OCI-M1 (cell line): Measurements from ENCODE around the gene MYD88.

Experiments used
- DNase-seq: peaks from one replicate; lab custom pipeline; 2025; lab: John Stamatoyannopoulos, UW

The MYD88 gene

DNA sequence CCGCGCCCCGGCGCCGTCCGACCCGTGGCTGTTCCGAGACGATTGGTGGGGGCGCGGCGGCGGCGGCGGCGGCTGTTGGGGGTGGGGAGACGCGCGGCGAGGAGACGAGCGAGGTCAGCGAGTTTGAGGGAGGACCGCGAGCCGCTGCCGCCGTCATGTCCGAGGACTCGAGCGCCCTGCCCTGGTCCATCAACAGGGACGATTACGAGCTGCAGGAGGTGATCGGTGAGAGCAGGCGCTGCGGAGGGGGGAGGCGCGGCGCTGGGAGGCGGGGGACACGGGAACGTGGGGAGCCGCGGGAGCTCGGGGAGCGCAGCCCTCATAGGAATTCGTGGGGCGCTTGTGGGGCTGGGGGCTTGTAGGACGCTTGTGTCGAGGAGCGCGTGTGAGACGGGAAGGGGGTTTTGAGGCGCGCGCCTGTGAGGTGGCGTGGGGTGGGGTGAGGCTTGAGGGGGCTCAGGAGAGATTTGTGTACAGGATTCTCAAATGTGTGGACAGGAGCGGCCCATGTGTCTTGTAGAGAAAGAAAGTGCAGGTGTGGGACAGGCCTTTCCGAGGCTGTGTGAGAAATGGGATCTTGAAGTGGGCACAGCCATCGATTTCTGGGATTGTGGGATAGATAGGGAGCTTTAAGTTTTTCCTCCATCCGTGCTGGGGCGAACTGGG lies 27.4 kb downstream of the MYD88 start:
- peak; percentile 45 for DNase-seq

DNA sequence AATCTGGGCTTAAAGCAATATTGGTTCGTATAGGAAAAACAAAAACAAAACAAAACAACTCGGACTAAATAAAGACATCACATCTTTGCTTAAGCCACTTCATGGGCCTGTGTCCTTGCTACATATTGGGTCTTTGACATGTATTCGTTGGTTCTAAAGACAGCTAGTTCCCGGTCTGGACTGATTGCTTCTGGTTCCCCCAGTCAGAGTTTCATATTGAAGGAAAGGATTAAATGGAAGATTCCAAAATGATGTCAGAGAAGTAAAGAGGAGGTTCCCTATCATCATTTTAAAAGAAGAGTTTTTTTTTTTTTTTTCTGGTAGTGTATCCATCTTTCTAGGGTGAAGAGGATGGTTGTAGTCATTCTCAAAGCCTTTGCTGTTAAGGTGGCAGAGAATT lies 29.1 kb downstream of the MYD88 start:
- no peak for DNase-seq

DNA sequence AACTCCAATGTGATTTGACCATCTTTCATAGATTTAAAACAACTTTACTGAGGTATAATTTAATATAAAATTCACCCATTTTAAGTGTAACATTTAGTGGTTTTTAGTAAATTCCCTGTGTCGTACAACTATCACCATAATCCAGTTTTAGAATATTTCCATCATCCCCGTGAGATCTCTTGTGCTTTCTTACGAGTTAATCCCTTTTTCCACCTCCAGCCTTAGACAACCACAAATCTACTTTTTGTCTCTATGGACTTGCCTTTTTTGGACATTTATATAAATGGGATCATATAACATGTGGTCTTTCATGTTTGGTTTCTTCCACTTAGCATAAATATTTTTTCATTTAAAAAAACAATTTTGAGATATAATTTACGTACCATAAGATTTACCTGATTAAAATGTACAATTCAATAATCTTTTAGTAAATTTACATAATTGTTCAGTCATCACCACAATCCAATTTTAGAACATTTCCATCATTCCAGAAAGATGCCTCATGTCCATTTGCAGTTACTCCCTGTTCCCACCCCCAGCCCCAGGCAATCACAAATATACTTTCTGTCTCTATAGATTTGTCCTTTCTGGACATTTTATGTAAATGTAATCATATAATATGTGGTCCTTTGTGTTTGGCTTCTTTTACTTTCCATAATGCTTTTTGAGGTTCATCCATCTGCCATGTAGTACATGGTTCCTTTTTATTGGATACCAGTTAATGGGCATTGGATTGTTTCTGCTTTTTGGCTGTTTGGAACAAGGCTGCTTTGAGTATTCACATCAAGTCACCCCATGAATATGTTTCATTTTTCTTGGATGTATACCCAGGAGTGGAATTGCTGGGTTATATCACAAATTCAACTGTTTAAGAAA lies 29.9 kb downstream of the MYD88 start:
- no peak for DNase-seq

DNA sequence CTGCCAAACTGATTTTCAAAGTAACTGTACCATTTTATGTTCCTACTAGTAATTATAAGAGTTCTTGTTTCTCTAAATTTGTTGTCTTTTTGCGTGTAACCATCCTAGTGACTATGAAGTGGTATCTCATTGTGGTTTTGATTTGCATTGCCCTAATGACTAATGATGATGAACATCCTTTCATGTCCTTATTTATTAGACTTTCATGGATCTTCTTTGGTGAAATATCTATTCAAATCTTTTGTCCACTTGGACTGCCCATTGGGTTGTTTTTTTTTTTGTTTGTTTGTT lies 30.5 kb downstream of the MYD88 start:
- no peak for DNase-seq

DNA sequence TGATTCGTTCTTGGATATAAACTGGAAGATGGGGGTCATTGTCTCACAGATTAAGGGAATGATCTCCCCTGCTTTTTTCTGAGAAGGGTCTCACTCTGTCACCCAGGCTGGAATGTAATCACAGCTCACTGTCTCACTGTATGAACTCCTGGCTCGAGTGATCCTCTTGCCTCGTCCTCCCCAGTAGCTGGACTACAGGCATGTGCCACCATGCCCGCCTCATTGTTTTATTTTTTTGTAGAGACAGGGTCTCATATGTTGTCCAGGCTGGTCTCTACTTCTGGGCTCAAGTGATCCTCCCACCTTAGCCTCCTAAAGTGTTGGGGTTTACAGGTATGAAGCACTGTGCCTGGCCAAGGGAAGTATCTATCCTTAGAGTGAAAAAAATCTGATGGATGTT lies 32.3 kb downstream of the MYD88 start:
- no peak for DNase-seq

DNA sequence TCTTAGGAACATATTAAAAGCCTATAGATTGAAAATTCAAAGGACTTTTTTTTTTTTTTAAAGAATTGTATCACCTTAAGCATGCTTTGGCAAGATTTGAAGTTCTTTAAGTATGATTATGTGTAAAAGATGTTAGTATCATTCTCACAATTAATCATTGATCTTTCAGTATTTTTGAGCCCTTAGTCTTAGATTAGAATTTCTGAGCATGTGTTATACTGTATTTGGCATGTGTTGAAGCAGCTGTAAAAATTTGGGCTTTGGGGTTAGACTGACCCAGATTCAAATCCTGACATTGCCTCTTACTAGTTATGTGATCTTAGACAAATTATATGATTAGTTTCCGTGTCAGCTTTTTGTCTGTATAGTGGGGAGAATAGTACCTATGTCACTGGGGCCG lies 33.2 kb downstream of the MYD88 start:
- DNase-seq = no peak

DNA sequence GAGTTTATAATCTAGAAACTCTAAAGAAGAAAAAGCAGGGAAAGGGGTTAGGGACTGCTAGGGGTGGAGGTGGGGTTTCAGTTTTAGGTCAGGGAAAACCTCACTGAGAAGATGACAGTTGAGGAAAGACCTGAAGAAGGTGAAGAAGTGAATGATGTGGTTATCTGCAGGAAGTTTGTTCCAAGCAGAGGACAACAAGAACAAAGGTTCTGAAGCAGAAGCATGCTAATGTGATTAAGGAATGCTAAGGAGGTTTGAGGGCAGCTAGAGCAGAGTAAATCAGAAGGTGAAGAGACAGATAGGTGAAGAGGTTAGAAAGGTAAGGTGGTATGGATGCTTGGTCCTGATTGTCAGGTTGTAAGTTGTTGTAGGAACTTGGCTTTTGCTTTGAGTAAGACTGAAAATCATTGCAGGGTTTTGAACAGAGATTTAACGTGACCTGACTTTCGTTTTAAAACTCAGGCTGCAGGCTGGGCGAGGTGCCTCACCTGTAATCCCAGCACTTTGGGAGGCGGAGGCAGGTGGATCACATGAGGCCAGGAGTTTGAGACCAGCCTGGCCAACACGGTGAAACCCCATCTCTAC lies 35.5 kb downstream of the MYD88 start:
- no peak for DNase-seq

DNA sequence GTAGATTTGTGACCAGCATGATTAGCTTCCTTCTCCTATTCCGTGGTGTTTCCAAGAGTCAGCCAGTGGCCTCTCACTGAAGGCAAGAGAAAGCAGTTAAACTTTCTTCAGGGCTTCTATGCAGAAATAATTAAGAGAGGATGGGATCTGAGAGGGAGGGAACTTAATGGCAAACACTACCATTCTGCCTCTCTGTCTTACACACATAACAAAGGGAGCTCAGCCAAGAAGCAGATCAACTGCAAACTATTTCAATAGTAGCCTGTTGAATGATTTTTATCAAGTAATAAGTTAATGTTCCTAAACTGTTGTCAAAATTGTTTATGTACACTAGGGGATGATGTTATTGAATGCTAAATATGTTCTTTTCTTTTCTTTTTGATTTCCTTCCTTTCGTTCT lies 38.7 kb downstream of the MYD88 start:
- no peak for DNase-seq

DNA sequence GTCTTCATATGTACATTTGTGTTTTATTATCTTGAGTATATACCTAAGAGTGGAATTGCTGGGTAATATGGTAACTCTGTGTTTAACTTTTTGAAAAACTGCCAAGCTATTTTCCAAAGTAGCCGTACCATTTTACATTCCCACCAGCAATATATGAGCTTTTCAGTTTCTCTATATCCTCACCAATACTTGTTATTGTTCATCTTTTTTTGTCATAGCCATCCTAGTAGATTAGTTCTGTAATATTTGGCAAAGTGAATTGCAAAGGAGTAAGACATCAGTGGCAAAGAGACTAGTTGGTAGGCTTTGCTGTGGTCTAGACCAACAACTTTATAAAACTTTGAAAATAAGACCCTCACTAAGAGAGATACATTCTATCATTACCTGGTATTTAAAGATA lies 48.3 kb downstream of the MYD88 start:
- no peak for DNase-seq

DNA sequence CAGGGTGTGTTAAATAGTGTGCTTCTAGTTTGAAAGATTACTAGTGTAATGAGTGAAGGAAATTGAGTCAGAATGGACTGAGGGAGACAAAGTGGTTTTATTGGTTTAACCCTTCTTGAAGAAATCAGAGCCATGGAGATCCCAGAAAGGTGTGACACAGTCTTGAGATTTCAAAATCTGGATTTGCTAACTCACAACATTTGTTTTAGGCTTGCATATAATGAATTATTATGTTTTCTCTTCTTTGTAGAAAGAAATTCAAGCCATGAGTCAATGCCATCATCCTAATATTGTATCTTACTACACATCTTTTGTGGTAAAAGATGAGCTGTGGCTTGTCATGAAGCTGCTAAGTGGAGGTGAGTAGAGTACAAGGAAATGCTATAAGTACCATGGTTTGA lies 52.0 kb downstream of the MYD88 start:
- no peak for DNase-seq
